Measurements from ENCODE around the gene GGACT.

DNA sequence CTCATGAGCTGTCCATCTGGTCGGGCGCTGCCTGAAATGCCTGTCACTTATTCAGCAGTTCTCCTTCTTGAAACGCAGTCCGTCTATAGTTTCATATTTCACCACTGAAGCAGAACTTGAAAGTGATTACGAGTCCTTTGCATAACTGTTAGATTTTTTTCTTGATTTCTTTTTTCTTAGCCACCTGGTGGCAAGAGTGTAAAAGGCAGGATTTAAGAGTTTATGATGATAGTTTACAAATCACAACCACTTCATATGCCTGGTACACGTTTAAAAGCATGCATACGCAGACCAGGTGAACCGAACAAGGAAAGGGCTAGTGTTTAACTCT lies 45.8 kb downstream of the GGACT start:
- TF ChIP-seq, protein P1, sequence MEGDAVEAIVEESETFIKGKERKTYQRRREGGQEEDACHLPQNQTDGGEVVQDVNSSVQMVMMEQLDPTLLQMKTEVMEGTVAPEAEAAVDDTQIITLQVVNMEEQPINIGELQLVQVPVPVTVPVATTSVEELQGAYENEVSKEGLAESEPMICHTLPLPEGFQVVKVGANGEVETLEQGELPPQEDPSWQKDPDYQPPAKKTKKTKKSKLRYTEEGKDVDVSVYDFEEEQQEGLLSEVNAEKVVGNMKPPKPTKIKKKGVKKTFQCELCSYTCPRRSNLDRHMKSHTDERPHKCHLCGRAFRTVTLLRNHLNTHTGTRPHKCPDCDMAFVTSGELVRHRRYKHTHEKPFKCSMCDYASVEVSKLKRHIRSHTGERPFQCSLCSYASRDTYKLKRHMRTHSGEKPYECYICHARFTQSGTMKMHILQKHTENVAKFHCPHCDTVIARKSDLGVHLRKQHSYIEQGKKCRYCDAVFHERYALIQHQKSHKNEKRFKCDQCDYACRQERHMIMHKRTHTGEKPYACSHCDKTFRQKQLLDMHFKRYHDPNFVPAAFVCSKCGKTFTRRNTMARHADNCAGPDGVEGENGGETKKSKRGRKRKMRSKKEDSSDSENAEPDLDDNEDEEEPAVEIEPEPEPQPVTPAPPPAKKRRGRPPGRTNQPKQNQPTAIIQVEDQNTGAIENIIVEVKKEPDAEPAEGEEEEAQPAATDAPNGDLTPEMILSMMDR (IDR thresholded peaks at IDR 0.05), result no peak
- no peak for TF ChIP-seq POLR2A (IDR thresholded peaks at IDR 0.05)

Data from vagina (tissue), 2 donors.